Neural progenitor cell (in vitro differentiated cells): ENCODE data around the gene TWSG1.

Source experiments
- CTCF ChIP-seq: fragments of 200-600 bp; sonication (generic); IDR thresholded peaks from 2 replicates; pipeline ENCODE4 v1.5.1; 2017; ENCODE audit warnings: antibody characterized with exemption, mild to moderate bottlenecking
- EZH2 ChIP-seq: fragments of 200-600 bp; sonication (generic); IDR thresholded peaks from 2 replicates; pipeline ENCODE4 v1.6.1; 2017; ENCODE audit warnings: antibody characterized with exemption, mild to moderate bottlenecking, moderate library complexity
- EZH2phosphoT487 ChIP-seq: fragments of 200-600 bp; sonication (generic); IDR thresholded peaks from 2 replicates; pipeline ENCODE4 v1.6.1; 2017; ENCODE audit warnings: antibody characterized with exemption

- TF ChIP-seq CTCF (no peak), EZH2 (no peak), EZH2phosphoT487 (no peak)
Observed at GRCh38 chr18:9329471-9329870, 5.1 kb upstream of the TWSG1 start.
